Activated T-cell treated with anti-CD3 and anti-CD28 coated beads, Interleukin-2, amount 50 U/mL, for 72 hours (primary cell): ENCODE data around the gene MAPK13. TPM values are rescaled to one million over a fixed set of nuclear protein-coding genes. Genes with fewer than 3 reads are reported as not detected.
"Not testable (repeated sequence)": the region's sequence is repeated elsewhere in the genome, so short reads cannot be mapped to it uniquely, and the experiment has no call there.

ENCODE experiments used
- ATAC-seq, 2 donors: fragments of 150-1000 bp; cut with Tn5 transposase; replicated peaks in 1 of 2; 2 replicates each; pipeline ENCODE4 v1.10.0; 2021; ENCODE audit warnings: moderate library complexity in 2 of 2, mild to moderate bottlenecking in 1 of 2
- DNase-seq, 2 donors: peaks; one replicate each; pipeline ENCODE4 v3.0.0; 2021 to 2022; ENCODE audit warnings: mixed read lengths in 1 of 2
- H3K27ac Mint-ChIP-seq: one replicate; pipeline ENCODE4 v1.8.0; 2022; ENCODE audit warnings: mild to moderate bottlenecking, moderate library complexity, mixed read lengths
- H3K27me3 Mint-ChIP-seq: one replicate; pipeline ENCODE4 v1.8.0; 2022; ENCODE audit warnings: low read depth, mixed read lengths
- H3K36me3 Mint-ChIP-seq, 2 donors: one replicate each; pipeline ENCODE4 v1.8.0; 2022; ENCODE audit warnings: mixed read lengths in 2 of 2, mild to moderate bottlenecking in 1 of 2; ENCODE audit not compliant: insufficient read depth in 2 of 2
- H3K4me1 Mint-ChIP-seq: one replicate; pipeline ENCODE4 v1.8.0; 2022; ENCODE audit warnings: low read depth, mixed read lengths
- H3K4me3 Mint-ChIP-seq, 2 donors: one replicate each; pipeline ENCODE4 v1.8.0; 2022; ENCODE audit warnings: mild to moderate bottlenecking in 2 of 2, mixed read lengths in 2 of 2, moderate library complexity in 2 of 2
- H3K9me3 Mint-ChIP-seq, 2 donors: one replicate each; pipeline ENCODE4 v1.8.0; 2022; ENCODE audit warnings: mixed read lengths in 2 of 2
- total RNA-seq, 2 donors: library from RNA; stranded (reverse); gene quantifications; one replicate each; pipeline ENCODE4 v1.2.3, GENCODE V29; 2022

Gene MAPK13
- total RNA-seq, 2 donors from 2014 or later, result 50.7 to 68.2 TPM

DNA sequence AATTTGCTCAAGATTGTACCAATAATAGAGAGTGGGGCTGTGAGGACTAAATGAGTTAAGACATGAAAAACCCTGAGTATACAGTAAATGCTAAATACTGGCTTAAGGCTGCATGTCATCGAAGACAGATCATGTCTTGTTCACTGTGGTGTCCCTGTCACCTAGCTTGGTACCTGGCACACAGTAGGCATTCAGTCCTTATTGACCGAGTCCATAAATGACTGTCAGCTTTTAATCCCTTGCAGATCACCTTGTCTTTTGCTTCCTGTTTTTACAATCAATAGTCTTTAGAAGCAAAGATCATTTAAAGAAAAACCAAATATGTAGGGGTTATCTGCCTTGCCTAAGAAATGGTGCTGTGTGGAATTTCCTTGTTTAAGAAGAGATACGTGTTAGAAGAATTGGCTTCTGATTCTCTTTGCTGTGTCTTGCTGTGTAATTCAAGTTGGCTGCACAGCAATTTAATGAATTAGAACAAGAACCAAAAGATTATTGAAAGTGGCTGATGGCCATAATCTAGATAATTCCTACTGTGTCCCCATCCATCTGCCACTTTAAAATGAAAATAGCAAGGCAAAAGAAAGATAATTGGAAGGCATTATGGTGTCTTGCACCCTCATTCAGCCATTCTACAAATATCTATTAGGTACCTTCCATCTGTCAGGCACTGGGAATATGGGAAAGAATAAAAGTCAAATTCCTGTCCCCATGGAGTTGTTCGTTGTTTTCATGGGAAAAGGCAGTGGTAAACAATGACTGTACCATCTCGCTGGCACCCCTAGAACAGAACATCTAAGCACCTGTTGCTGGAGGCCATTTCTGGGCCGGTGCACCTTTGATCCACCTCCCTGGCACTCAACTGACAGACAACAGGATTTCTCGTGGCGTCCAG is 12.4 kb upstream of the MAPK13 start:
- Mint-ChIP-seq H3K27me3 (no peaks in the 10 kb centered on the region), H3K27ac (peak overlapping the region; percentile 39), H3K4me3 (no peak overlapping the region), H3K36me3 (no peaks in the 10 kb centered on the region), H3K4me1 (peaks cover 100% of the 10 kb centered on the region), H3K9me3 (no peaks in the 10 kb centered on the region)
- ATAC-seq (no peak), DNase-seq (no peak)

DNA sequence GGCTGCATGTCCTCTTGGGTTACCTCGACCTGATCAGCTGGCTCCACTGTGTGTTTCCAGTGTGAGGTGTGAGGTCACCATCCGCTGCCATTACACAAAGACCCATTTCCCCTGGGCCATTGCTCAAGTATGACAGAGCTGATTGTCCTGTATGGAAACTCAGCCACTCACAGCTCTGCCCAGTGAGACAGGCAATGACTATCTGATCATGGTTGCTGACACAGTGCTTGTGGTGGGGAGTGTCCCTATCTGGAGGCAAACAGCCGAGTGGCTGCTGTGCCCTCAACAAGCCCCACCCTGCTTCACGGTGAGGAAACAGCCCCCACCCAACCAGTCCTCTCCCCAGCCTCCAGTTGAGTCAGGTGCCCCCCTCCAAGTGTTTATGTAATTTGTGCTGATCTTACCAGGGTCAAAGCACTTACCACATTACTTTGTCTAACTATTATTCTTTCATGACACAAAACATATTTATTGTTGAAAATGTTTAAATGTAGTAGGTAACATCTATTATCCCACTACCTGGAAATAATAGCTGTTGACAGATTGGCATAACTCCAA is 11.7 kb upstream of the MAPK13 start:
- Mint-ChIP-seq H3K4me1 (peaks cover 100% of the 10 kb centered on the region), H3K9me3 (no peaks in the 10 kb centered on the region), H3K36me3 (no peaks in the 10 kb centered on the region), H3K4me3 (peak overlapping the region in 1 of 2 donors; percentile 5), H3K27me3 (no peaks in the 10 kb centered on the region), H3K27ac (peak overlapping the region; percentile 14)
- ATAC-seq, result peak; percentile 78 to 79
- DNase-seq, result peak; percentile 75 to 80

DNA sequence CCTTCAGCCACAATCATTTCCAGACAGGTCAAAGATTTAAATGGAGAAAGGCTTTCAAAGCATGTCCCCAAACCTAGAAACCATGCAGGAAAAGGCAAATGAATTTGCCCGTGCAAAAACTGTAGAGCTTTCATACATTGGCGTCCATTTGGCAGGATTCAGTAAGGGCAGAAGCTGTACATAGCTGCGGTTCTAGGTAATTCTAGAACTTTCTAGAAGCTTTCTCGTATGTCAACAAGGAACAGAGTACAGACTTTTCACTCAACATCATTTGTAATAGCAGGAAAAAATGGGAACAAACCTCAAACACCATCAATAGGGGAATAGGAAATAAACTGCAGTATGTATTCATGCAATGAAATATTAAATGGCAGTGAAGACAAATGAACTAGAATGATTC is 11.1 kb upstream of the MAPK13 start:
- peaks cover 100% of the 10 kb centered on the region for H3K4me1 Mint-ChIP-seq
- no peaks in the 10 kb centered on the region for H3K9me3 Mint-ChIP-seq
- peak overlapping the region in 1 of 2 donors; percentile 5 for H3K4me3 Mint-ChIP-seq
- H3K36me3 Mint-ChIP-seq, result no peaks in the 10 kb centered on the region
- no peak for ATAC-seq
- no peaks in the 10 kb centered on the region for H3K27me3 Mint-ChIP-seq
- H3K27ac Mint-ChIP-seq, result peak overlapping the region; percentile 14
- no peak for DNase-seq

DNA sequence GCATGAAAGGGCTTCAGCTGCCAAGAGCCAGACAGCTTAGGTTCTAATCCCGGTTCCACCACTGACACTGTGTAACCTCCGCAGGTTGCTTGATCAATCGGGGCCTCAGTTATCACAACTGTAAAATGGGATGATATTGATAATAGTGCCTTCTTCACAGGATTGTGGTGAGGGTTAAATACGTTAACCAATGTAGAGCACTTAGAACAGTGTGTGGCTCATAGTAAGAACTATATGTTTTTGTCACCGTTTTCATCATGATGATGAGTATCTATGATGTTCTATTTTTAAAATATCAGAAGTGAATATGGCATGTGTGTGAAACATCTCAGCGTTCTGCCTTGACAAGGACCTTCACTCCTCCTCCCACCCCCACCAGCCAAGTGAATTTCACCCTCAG is 10.3 kb upstream of the MAPK13 start:
- no peaks in the 10 kb centered on the region for H3K9me3 Mint-ChIP-seq
- no peak for DNase-seq
- H3K36me3 Mint-ChIP-seq, result no peaks in the 10 kb centered on the region
- peaks cover 94% of the 10 kb centered on the region for H3K4me1 Mint-ChIP-seq
- peak overlapping the region; percentile 100 for H3K27ac Mint-ChIP-seq
- H3K27me3 Mint-ChIP-seq, result no peaks in the 10 kb centered on the region
- H3K4me3 Mint-ChIP-seq, result peak overlapping the region; percentile 93 to 99
- peak; percentile 35 to 43 for ATAC-seq

DNA sequence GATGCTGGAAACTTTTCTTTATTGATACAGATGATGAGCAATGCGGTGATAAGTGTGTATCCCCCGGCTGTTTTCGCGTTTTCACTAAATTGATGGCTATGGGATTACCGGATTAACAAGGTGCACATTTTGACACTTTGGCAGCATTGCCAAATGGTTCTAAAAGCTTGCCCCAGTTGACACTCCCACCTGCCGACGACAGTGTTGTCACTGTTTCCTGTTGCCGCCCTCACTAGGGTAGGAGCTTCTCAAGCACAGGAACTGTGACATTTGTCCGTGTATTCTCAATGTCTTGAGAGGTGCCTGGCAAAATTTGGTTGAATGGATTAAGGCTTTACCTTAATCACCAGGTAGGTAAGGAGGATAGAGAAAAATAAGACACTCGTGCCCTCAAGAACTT is 9.8 kb upstream of the MAPK13 start:
- no peaks in the 10 kb centered on the region for H3K27me3 Mint-ChIP-seq
- peak; percentile 55 to 60 for ATAC-seq
- no peaks in the 10 kb centered on the region for H3K36me3 Mint-ChIP-seq
- H3K9me3 Mint-ChIP-seq, result no peaks in the 10 kb centered on the region
- peaks cover 89% of the 10 kb centered on the region for H3K4me1 Mint-ChIP-seq
- H3K27ac Mint-ChIP-seq, result peak overlapping the region; percentile 100
- H3K4me3 Mint-ChIP-seq, result peak overlapping the region; percentile 93 to 99
- peak; percentile 78 for DNase-seq

DNA sequence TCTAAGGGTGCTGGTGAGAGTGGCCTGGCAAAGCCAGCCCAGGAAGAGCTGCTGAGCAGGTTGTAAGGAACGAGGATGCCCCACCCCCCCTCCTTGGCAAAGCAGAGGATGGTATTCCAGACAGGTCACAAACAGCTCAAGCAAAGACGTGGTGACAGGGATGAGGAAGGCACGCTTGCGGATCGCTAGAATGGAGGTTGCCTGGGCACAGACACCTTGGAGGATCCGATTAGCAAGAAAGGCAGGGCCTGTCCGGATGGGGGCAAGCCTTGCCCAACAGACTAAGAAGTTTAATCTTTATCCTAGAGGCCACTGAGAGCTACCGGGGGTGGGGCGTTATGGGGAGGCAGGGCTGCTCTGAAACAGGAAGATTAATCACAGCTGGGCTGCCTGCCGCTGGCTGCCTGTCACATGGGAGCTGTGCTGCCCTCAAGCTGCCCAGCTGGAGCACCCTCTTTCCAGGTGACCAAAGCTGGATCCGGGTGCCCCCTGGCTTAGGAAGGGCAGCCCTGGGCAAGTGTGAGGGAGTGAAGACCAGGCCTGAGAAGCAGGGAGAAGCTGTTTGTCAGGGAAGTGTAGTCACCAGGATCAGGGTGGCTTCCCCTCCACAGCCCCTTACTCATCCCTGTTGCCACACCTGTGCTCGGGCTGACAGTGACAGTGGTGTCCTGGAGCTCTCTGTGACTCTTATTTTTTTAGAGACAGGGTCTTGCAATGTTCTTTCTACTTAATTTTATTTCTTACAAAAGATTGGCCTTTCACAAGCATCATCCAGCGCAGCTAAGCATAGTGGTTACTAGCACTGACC is 9.1 kb upstream of the MAPK13 start:
- Mint-ChIP-seq H3K9me3 (no peaks in the 10 kb centered on the region), H3K27ac (peak overlapping the region; percentile 100)

DNA sequence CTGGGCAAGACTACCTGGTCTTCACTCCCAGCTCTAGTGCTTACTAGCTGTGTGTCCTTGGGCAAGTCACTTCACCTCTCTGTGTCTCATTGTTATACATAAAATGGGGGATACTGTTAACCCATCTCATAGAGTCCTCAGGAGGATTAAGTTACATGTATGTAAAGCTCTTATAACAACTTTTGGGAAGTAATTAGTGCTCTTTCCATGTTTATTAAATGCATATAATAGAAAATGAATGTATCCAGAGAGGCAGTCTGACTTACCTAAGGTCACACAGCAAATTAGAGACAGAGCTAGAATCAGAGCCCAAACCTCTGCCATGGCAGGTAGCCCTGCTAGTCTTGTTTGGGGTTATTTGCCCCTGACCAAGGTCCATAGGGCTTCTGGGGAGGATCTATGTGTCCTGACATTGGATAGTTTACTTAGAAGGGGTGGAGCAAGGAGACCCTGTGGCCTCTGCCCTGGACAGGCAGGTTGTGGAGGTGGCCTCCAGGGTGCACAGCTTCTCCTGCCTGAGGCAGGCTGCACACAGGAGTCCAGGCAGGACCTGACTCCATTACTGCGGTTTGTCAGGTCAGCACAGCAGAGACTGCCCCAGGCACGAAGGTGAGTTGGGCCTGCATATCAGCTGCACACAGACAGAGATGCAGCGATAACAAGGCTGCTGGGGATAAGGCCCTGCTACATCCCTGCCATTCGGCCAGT is 8.4 kb upstream of the MAPK13 start:
- peak overlapping the region; percentile 93 to 99 for H3K4me3 Mint-ChIP-seq
- no peaks in the 10 kb centered on the region for H3K36me3 Mint-ChIP-seq
- ATAC-seq (no peak), DNase-seq (no peak)
- H3K9me3 Mint-ChIP-seq, result no peaks in the 10 kb centered on the region
- no peaks in the 10 kb centered on the region for H3K27me3 Mint-ChIP-seq
- H3K4me1 Mint-ChIP-seq, result peaks cover 88% of the 10 kb centered on the region
- peak overlapping the region; percentile 79 for H3K27ac Mint-ChIP-seq

More for the DNA sequence above, 9.1 kb upstream of the MAPK13 start:
- Mint-ChIP-seq H3K27me3 (no peaks in the 10 kb centered on the region), H3K4me1 (peaks cover 88% of the 10 kb centered on the region), H3K36me3 (no peaks in the 10 kb centered on the region), H3K4me3 (peak overlapping the region; percentile 93 to 99)
- DNase-seq, result peak; percentile 71 to 72
- peak; percentile 47 to 48 for ATAC-seq

DNA sequence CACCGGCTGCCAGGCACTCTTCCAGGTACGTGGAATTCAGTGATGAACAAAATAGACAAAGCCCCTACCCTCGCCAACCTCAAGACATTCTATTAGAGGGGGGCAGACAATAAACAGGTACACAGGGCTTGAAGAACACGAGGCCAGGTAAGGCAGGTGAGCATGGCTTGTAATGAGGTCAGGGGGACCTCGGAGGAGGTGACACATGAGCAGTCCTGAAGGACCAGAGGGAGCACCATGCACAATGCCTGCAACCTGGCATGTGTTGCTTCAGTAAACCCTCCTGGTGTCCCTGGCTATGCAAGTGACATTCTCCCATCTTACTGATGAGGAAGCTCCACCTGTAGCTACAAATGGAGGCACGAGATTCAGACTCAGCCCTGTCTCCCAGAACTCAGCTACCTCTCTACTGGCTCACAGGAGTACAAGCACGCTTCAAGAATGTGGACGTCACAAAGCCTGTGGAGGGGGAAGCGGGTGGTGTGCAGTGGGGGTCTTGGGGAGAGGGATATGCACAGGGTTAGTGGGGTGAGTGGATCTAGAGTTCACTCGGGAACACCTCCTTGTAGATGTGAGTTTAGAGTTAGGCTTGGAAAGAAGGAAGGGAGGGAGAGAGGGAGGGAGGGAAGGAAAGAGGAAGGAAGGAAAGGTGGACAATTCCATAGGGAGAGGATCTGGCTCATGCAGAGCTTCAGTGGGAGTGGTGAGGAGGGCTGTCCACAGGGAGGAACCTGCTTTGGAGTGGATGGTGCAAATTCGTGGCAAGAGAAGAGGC is 7.6 kb upstream of the MAPK13 start:
- H3K4me1 Mint-ChIP-seq, result peaks cover 88% of the 10 kb centered on the region
- H3K27me3 Mint-ChIP-seq, result no peaks in the 10 kb centered on the region
- no peak overlapping the region for H3K4me3 Mint-ChIP-seq
- no peaks in the 10 kb centered on the region for H3K9me3 Mint-ChIP-seq
- ATAC-seq, result no peak
- H3K36me3 Mint-ChIP-seq, result no peaks in the 10 kb centered on the region
- DNase-seq, result no peak
- H3K27ac Mint-ChIP-seq, result no peak overlapping the region

DNA sequence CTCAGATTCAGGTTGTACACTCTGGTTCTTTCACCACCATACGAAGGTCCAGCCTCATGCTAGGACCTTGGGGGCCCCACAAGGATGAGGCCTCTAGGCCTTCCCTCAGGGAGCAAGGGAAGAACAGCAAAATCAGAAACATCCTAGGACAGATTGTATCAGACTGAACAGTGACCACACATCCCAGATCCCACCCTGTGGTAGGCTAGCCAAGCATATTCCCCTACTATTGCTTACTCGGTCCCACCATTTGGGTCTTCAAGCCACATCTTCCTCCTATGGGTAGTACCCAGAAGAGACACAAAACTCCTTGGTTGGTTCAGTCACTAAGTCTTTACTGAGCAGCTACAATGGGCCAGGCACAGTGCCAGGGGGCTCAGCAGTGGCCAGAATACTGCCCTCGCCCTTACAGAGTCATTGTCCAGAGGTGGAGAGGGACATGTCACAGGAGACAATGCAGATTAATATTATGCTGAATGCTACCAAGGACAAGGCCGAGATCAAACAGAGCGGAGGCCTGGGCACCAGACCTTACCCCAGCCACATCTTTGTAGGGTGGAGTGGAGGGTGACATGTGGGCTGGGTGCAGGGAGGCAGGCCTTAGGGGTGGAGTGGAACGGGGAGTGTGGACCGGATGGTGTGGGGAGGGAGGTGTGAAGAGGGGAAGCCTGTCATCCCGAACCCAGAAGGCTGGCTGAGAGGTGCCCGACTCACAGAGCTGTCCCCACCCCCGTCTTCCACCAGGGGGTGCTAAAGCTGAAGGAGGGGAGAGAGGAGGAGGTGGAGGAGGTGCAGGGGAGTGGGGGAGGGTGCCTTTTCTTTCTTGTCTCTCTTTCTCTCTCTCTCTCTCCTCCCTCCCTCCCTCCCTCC is 6.8 kb upstream of the MAPK13 start:
- Mint-ChIP-seq H3K27ac (no peak overlapping the region), H3K4me3 (peak overlapping the region; percentile 48 to 64), H3K27me3 (no peaks in the 10 kb centered on the region), H3K4me1 (peaks cover 85% of the 10 kb centered on the region), H3K36me3 (no peaks in the 10 kb centered on the region), H3K9me3 (no peaks in the 10 kb centered on the region)
- DNase-seq (peak; percentile 91 to 93), ATAC-seq (peak; percentile 70 to 75)

DNA sequence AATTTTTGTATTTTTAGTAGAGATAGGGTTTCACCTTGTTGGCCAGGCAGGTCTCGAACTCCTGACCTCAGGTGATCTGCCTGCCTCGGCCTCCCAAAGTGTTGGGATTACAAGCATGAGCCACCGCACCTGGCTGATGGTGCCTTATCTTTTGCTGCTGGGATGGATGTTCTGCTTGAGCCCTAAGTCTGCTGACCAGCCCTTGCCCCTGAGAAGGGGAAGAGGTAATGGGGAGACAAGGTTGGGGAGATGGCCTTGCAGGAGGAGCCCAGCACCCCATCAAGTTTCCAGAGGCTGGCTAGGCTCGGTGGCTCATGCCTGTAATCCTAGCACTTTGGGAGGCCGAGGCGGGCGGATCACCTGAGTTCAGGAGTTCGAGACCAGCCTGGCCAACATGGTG is 6.0 kb upstream of the MAPK13 start:
- Mint-ChIP-seq H3K4me3 (peak overlapping the region; percentile 64 to 71), H3K4me1 (peaks cover 85% of the 10 kb centered on the region)
- not testable (repeated sequence) for ATAC-seq, H3K9me3 Mint-ChIP-seq, DNase-seq, H3K27ac Mint-ChIP-seq, H3K27me3 Mint-ChIP-seq, H3K36me3 Mint-ChIP-seq

DNA sequence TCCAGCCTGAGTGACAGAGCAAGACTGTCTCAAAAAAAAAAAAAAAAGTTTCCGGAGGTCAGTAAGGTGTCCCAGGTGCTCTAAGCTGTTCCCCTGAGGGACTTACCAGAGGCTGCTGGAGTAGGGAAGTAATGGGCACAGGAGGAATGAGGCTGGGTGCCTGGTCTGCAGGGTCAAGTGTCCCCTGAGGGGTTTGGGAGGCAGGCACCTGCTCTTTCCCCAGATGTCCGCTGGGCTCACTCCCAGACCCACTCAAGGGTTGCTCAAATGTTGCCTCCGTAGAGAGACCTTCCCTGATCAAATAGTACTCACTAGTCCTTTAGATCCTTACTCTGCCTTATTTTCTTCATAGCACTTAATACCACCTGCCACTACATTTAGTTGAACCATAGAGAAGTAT is 5.4 kb upstream of the MAPK13 start:
- Mint-ChIP-seq H3K9me3 (no peaks in the 10 kb centered on the region), H3K27ac (no peak overlapping the region)

More for the DNA sequence above, 5.4 kb upstream of the MAPK13 start:
- no peaks in the 10 kb centered on the region for H3K27me3 Mint-ChIP-seq
- H3K36me3 Mint-ChIP-seq, result no peaks in the 10 kb centered on the region
- ATAC-seq (no peak), DNase-seq (no peak)
- no peak overlapping the region for H3K4me3 Mint-ChIP-seq
- peaks cover 85% of the 10 kb centered on the region for H3K4me1 Mint-ChIP-seq
